ENCODE results near the gene DNPEP.
"Not testable (repeated sequence)": the region's sequence is repeated elsewhere in the genome, so short reads cannot be mapped to it uniquely, and the experiment has no call there.

DNPEP gene

DNA sequence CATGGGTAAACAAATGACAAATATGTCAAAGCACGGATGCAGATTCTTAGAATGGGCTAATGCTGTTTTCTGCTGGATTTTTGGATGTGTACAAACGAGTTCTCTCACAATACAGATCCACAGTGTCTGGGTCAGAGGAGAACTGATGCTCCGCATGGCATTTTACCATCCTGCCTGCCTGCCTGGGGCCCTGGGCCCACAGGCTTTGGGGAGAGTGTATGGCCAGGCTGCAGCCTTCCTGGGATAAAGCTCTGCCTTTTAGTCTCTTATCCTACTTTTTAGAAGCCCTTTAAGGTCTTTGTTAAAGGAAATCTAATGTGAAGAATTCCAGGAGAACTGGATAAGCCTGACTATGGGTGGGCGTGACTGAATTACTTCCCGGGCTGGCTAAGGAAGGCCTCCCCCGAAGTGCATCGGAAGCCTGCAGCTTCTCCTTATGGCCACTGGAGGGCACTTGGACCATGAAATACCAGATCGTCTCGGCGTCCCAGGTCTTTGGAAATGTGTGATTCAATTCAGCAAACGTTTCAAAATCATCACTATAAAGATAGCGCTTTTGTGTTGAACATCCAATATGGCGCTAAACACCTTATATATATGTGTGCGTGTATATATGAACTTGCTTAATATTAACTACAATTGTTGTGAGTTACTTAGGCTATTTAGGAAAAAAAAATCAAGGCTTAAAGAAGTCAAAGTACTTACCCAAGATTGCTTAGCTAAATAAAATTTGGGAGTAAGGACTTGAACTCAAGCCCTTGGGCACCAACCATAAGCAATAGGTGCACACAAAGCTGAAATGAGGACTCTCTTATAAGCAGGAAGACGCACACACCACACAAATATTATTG lies 15.2 kb upstream of the DNPEP start:
- no peak for FAIRE-seq
- peak; percentile 81 for DNase-seq (ENCODE audit: insufficient read length, low spot score)

DNA sequence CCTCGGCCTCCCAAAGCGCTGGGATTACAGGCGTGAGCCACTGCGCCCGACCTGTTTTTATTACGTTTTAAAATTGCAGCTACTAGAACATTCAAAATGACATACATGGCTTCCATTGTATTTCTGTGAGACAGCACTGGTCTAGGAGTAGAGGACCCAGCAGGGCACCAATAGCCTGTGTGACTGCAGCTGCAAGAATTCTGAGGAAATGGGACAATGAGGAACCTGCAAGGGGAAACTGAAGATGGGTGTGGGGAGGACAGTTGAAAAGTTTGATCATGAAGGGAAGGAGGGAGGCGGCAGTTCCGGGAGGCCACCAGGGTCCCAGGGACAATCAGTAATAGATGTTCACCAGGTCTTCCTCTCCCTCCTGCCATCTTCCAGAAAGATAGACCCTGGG lies 13.9 kb upstream of the DNPEP start:
- no peak for FAIRE-seq
- DNase-seq (ENCODE audit: insufficient read length, low spot score), result no peak

DNA sequence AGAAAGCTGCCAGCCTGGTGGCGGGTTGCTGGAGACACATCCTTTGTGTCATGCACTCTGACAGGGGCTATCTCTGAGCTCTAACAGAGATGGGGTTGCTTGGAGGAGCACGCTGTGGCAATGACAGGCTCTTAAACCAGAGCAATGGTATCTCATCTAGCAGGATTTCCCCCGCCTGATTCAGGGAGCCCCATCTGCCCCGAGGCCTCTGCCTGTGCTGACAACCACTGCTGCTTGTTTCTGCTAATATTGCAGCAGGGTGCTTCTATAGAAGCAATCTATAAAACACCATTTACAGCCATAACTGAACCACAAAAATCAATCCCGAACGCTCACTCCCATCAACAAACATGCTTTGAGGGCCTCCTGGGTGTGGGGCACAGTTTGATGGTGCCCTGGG lies 12.8 kb upstream of the DNPEP start:
- FAIRE-seq (no peak), DNase-seq (ENCODE audit: insufficient read length, low spot score) (no peak)

DNA sequence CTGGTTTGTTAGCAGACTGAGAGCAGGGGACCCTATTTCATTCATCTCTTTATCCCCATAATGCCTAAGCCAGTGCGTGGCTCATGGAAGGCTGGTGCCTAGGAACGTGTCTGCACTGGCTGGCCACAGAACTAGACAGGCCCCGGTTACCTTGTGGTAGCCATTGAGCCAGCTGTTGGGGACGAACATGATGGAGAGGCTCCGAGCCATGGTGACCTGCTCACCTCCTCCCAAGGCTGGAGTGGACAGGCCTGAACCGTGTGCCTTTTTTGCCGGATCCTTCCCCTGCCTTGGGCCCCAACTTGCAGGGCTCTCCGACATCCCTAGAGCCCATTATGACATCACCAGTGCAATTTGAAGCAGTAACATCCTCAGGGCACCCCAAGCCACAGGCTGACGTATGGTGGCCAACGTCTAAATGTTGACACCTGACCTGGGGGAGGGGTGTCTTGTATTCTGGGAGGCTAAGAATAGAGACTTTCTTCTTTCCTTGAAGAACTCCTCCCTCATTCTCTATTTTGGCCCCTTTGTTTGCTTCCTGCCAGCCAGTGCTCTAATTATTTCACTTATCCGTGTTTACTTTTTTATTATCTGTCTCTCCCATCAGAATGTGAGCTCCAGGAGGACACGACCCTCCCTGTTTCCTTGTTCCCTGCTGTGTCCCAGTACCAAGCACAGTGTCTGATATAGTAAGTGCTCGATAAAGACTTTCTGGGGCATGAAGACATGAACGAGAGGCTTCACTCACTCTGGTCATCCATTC lies 12.2 kb upstream of the DNPEP start:
- DNase-seq (ENCODE audit: insufficient read length, low spot score) (no peak), FAIRE-seq (no peak)

DNA sequence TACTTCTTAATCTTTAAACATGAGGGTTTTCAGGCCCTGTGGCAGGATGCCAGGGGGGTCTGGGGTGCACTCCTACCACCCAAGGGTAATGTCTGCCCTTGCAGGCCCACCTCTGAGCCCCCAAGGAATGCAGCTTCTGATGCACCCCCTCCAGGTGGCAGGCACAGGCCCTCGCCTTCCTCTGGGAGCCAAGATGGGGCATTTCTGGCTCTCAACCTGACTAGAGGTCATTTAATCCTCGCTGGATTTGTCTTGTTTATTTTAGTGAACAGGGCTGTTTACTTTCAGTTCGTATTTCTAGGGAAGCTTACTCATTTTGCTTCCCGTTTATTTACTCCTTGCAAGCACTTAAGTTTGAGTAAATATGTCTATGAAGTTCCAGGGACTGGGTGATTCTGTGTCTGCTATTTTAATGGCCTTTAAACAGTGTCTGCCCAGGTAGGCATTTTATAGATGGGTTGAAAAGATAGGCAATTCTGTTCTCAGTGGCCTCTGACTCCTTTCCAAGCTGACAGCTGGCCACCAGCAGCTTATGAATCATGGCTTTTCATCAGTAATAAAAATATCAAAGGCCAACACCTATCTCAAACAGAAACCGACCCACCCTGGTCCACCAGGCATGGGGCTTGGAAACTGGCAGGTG lies 11.1 kb upstream of the DNPEP start:
- no peak for FAIRE-seq

DNA sequence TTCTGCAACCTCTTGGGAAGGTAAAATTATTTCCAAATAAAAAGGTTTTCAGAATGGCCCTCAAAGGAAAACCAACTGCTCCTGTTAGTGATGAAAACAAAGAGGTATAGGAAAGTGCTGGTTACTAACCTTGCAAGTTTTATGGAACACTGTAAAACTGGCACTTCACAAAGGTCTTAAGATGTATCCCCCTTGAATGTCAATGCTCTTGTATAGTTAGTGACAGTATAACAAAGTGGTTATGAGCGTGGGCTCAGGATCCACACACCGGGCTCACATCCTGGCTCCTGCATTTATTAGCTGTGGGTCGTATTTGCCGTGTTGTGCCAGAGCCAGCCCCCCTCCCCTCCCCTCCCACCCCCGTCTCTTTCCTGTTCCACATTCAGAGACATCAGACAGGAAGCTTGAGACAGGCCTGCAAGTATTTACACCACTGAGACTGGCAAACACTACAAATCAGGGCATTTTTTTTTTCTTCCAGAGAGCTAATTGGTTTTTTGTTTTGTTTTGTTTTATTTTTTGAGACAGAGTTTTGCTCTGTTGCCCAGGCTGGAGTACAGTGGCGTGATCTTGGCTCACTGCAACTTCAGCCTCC lies 9.2 kb upstream of the DNPEP start:
- DNase-seq (ENCODE audit: insufficient read length, low spot score) (no peak), FAIRE-seq (no peak)

More for the DNA sequence above, 11.1 kb upstream of the DNPEP start:
- no peak for DNase-seq (ENCODE audit: insufficient read length, low spot score)

DNA sequence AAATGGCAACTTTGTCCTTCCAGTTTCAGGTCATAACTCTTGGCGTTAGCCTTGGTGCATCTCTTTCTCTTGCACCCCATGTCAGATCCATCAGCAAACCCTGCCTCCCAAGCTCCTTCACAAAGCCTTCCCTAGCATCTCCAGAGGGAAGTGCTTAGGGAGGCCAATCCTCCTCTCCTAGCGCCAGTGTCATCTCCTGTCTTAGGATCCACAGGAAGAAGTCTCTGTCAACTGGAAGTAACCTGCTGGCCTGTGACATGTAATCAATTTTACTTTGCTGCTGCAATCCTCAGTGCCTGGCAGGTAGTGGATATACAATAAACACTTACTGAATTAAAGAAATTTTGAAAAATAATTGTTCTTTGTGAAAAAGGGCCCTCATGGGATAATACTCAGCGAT lies 7.9 kb upstream of the DNPEP start:
- FAIRE-seq, result no peak
- no peak for DNase-seq (ENCODE audit: insufficient read length, low spot score)

DNA sequence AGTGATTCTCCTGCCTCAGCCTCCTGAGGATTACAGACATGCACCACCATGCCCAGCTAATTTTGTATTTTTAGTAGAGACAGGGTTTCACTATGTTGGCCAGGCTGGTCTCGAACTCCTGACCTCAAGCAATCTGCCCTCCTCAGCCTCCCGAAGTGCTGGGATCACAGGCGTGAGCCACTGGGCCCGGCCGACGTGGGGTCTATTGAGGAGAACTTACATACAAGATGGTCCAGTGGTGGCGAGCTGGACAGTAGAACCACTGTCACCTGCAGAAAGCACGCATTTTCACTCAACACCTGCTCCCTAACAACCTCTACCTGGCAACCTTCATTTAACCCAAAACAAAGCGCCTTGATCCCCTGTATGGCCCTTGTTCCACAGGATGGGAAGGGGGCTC lies 7.3 kb upstream of the DNPEP start:
- not testable (repeated sequence) for FAIRE-seq; DNase-seq (ENCODE audit: insufficient read length, low spot score)

DNA sequence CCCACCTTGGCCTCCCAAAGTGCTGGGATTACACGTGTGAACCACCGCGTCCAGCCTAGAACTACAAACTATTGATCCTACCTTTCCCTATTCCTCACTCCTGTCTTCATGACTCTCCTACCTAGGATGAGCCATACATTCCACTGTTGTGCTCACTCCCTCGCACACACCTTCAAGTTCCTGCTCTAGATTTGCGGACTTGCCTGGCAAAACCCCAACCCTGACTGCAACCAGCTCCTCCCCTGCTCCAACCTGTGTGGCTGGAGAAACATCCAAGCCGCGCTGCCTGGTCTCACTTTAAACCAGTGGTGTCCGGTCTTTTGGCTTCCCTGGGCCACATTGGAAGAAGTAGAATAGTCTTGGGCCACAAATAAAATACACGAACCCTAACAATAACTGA lies 5.0 kb upstream of the DNPEP start:
- DNase-seq (ENCODE audit: insufficient read length, low spot score) (no peak), FAIRE-seq (no peak)

DNA sequence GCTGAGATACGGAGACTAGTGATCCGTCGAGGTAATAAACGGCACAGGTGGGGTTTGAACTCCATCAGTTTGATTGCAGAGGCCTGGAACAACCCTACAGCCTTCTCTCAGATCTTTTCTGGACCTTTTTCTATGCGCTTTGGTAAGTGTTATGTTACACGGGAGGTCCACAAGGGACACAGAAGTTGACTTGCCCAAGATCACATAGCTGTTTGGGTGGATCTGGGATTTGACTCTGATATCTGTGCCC lies 1.1 kb upstream of the DNPEP start:
- no peak for FAIRE-seq
- no peak for DNase-seq (ENCODE audit: insufficient read length, low spot score)

DNA sequence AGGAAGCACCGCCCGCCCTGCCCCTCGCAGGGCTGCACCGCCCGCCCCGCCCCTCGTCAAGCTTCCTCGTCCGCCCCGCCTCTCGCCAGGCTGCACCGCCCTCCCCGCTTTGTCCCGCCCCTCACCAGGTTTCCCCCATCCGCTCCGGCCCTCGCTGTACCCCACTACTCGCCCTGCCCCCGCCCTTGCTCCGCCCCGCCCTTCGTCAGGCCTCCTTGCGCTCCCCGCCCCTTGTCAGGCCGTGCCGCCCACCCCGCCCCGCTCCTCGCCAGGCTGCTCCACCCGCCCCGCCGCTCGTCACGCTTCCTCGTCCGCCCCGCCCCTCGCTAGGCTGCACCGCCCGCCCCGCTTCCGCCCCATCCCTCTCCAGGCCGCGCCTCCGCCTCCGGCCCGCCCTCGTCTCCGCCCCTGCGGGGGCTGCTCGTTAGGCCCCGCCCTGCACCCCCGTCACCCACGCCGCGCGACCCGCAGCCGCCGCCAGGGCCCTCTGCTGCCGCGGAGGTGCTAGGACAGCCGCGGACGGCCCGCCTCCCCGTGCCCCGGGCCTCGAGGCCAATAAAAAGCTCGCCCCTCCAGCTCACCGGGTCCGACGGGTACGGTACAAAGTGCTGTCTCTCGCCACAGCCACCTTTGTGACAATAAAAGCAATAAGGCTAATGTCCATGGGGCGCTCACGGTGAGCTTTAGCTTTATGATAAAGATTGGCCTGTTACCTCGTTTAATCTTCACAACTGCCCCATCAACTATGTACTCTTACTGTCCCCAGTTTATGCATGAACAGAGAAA lies 602 bp upstream of the DNPEP start:
- peak; percentile 99 for FAIRE-seq
- DNase-seq (ENCODE audit: insufficient read length, low spot score), result peak; percentile 90

DNA sequence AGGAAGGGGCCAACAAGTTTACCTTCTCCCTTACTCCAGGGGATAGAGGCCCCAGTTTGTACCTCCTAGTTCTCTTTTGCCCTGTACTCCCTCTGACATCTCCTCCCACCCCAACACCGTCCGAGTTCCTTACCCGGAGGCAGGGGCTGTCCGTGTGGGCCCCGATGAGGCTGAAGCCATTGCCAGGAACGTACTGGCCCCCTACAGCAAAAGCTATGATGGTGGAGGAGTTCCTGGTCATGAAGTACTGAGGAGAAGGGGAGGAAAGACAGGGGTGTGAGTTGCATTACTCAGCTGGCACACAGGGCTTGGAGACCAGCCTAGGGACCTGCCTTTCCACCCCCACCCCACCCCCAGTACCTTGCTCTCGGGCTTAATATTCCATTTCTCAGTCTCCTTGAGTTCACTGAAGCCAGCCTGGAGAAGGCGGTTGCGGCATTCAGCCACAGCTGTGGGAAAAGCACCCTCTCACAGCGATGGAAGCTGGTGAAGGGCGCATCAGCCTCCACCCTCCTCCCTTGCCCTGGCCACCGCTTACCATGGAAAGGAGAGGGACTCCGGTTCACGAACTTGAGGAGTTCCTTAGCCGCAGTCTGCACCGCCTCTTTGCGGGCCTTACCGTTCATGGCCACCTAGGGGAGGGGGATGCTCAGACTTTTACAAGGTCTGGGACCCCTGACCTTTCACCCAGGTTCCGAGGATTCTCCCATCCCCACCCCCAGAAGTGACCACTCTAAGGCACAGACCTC lies 1.0 kb downstream of the DNPEP start:
- FAIRE-seq (no peak), DNase-seq (ENCODE audit: insufficient read length, low spot score) (no peak)

DNA sequence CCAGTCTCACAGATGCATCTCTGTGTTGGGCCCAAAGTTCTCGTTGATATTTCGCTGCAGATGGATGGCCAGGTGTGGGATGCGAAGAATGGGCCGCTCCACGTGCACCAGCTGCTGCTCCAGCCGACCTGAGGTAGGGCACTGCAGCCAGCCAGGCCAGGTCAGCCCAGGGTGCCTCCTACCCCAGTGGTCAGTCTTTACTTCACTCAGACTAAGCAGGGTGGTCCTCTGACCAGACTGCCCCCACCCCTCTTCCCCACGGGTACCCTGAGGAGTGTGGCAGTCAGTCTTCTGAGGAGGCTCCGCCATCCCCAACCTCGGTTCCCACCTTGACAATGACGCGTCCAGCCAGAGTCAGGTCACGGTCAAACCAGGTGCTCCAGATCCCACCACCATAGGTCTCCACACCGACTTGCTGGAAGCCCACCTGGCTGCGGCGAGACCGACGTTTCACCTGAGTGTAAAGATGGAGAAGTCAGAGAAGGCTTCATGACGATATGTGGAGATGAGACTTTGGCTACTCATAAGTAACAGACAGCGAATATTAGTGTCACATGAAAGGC lies 1.7 kb downstream of the DNPEP start:
- FAIRE-seq, result peak; percentile 33

DNA sequence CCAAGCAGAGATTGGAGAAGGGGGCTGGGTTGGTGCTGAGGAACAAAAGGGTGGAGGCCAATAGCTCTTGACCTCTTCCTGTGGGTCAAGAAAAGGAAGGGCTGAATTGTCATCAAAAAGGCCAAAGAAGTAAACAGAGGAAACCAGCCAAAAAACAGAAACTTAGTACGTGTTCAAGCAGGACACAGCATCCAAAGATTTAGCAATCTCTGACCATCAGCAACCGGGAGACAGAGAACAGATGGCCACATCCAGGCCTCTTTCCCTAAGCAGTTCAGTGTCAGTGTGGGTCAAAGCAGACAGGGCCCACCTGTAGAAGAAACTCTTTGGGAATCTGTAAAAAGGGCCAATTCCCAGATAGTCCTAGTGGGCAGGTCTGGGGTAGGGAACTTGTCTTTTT lies 2.9 kb downstream of the DNPEP start:
- DNase-seq (ENCODE audit: insufficient read length, low spot score) (no peak), FAIRE-seq (no peak)

More for the DNA sequence above, 1.7 kb downstream of the DNPEP start:
- no peak for DNase-seq (ENCODE audit: insufficient read length, low spot score)

DNA sequence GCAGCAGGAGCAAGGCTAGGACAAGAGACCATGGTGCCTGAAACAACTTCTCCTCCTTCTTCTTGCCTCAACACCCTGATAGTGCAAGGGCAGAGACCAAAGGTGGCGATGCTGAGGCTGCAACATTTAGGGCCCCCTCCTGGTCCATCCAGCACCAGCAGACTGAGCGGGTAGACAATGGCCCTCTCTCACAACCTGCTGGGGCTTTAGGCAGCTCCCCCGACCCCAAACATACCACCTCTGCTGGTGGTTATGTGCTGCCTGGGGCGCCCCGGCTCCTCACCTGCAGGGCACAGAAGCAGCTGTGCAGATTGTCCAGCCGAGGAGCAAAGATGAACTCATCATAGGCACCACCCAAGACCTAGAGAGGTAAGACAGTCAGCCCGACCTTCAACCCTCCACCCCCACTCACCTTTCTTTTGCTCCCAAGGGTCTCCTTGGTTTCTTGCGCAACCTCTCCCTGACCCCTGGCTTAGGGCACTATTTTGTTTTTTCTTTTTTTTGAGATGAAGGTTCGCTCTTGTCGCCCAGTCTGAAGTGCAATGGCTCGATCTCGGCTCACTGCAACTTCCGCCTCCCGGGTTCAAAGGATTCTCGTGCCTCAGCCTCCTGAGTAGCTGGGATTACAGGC lies 3.5 kb downstream of the DNPEP start:
- FAIRE-seq (no peak), DNase-seq (ENCODE audit: insufficient read length, low spot score) (no peak)

DNA sequence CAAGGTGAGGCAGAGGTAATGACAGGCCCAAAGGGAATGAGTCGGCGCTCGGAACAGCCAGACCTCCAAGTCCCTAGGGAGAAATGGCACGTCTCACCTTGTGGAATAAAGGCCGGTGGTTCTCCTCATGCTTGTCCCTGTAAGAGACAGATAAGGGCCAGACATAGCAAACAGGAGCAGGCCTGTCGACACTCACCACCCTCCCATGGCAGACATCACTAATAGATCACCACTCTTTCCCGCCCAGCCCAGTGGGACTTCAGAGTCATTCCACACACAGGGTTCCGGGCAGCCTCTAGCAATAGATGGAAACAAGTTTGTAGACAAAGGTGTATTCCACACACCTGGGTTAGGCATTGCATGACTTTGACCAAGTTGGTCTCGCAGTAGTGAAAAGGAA lies 6.3 kb downstream of the DNPEP start:
- no peak for DNase-seq (ENCODE audit: insufficient read length, low spot score)
- FAIRE-seq, result no peak

DNA sequence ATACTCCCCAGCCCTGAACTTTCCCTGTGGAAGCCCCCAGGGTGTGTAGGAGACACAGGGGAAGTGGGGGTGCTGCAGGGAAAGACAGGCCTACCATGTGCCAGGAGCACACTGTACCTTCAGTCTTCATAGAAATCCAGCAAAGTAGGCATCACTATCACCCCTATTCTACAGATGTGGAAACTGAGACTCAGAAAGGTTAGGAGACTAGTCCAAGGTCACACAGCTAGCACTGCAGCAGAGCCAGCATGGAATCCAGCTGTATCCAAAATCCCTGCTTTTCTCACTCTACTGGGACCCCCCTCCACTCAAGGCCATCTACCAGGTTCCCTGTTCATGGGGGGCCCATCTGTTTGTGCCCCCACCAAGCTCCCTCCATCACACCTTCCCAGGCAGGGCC lies 6.8 kb downstream of the DNPEP start:
- DNase-seq (ENCODE audit: insufficient read length, low spot score), result no peak
- FAIRE-seq, result no peak

DNA sequence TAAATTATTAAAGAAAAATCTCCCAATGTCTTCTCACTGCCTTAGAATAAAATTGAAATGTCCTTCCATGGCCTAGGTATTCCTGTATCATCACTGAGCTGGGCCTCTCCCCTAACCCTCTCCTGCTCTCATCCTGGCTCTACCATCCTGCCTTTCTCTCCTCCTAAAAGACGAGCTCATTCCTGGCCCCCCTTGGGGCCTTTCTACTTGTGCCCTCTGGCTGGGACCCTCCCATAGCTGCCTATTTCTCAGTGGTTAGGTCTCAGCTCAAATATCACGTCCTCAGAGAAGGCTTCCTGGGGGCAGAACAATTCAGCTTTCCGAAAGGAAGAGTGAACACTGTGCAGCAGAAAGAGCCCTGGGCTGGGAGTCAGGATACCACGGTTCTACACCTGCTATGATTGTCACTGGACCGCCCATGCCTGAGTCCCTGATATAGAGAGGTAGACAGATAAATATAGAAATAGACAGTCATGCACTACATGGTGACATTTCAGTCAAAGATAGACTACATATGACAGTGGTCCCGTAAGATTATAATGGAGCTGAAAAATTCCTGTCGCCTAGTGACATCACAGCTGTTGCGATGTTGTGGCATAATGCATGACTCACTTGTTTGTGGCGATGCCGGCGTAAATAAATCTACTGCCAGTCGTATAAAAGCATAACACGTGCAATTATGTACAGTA lies 9.4 kb downstream of the DNPEP start:
- FAIRE-seq (no peak), DNase-seq (ENCODE audit: insufficient read length, low spot score) (no peak)

DNA sequence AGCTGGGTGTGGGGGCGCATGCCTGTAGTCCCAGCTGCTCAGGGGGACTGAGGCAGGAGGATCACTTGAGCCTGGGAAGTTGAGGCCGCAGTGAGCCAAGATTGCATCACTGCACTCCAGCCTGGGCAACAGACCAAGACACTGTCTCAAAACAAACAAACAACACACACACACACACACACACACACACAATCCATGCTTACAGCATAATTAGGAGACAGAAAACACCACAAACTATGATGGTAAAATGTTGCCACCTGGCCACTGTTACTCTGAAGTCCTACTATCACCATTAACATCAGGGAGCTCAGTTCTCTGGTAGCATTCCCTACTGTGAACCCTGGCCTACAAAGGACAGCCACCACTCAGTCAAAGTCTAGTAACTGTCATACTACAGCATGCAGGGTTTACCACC lies 18.3 kb downstream of the DNPEP start:
- DNase-seq (ENCODE audit: insufficient read length, low spot score) (no peak), FAIRE-seq (no peak)
